SK-N-SH treated with all-trans-retinoic acid at 6 μM for 48 hours (cell line): ENCODE measurements around the gene ZNF527.

Experiments used
- GLIS3 ChIP-seq: fragments of 250-450 bp; sonication (Bioruptor Pico); IDR thresholded peaks from 2 replicates; pipeline ENCODE4 v1.5.0; 2020; ENCODE audit warnings: mild to moderate bottlenecking, moderate library complexity
- PATZ1 ChIP-seq: fragments of 250-450 bp; sonication (Bioruptor Pico); IDR thresholded peaks from 2 replicates; pipeline ENCODE4 v1.8.0; 2020; ENCODE audit warnings: mild to moderate bottlenecking, moderate library complexity, borderline replicate concordance
- PPARA ChIP-seq: fragments of 250-450 bp; sonication (Bioruptor Pico); IDR thresholded peaks from 2 replicates; pipeline ENCODE4 v1.5.0; 2020; ENCODE audit warnings: mild to moderate bottlenecking, borderline replicate concordance
- ZFP3 ChIP-seq: fragments of 250-450 bp; sonication (Bioruptor Pico); IDR thresholded peaks from 2 replicates; pipeline ENCODE4 v1.5.0; 2020; ENCODE audit warnings: mild to moderate bottlenecking, moderate library complexity
- ZFP30 ChIP-seq: fragments of 450-650 bp; formaldehyde crosslinking; IDR thresholded peaks from 2 replicates; pipeline ENCODE4 v1.5.0; 2022; ENCODE audit warnings: mild to moderate bottlenecking, moderate library complexity

- TF ChIP-seq ZFP30 (CRISPR knock-in tag) = no peak
- no peak for TF ChIP-seq ZFP3
- TF ChIP-seq PPARA = no peak
- no peak for TF ChIP-seq GLIS3
- TF ChIP-seq PATZ1 (CRISPR knock-in tag) = no peak
Measured at GRCh38 chr19:37353968-37354367, 16.9 kb upstream of the ZNF527 start.
